ENCODE results near the gene RELN. TPM values are rescaled to one million over a fixed set of nuclear protein-coding genes. Genes with fewer than 3 reads are reported as not detected.

RELN gene
- total RNA-seq, 2 donors from 2014 or later, result 3.9 to 8.5 TPM

DNA sequence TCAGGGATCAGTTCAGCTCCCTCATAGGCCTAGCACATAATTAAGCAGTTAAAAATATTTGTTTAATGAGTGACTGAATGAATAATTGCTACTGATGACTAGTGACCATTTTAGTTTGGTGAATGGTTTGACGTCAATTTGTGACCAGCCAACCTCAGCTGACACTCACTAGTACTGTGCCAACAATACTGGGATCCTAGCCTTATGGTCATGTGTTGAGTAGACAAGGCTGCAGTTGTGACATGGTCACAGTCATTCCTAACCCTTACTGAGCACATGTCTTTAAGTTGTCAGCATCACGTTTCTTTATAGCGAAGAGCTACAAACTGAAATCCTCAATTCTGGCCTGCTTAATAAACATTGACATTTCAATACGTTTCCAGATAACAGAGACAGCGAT is 456.5 kb downstream of the RELN start:
- H3K4me3 Mint-ChIP-seq, result no peak overlapping the region
- H3K4me3 ChIP-seq (ENCODE audit: low read length), result no peak overlapping the region

DNA sequence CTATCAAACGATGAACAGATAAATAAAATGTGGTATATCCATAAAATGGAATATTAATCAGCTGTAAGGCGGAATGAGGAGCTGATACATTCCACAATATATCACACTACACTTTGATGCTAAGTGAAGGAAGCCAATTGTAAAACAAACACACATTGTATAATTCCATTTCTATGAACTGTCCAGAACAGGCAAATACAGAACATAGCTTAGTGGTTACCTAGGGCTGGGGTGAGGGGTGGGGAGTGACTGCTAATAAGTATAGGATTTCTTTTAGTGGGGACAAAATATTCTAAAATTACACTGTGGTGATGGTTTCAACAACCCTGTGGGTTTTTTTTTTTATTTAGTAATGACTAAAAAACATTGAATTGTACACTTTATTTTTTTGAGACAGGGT is 461.3 kb downstream of the RELN start:
- TF ChIP-seq, protein P1, sequence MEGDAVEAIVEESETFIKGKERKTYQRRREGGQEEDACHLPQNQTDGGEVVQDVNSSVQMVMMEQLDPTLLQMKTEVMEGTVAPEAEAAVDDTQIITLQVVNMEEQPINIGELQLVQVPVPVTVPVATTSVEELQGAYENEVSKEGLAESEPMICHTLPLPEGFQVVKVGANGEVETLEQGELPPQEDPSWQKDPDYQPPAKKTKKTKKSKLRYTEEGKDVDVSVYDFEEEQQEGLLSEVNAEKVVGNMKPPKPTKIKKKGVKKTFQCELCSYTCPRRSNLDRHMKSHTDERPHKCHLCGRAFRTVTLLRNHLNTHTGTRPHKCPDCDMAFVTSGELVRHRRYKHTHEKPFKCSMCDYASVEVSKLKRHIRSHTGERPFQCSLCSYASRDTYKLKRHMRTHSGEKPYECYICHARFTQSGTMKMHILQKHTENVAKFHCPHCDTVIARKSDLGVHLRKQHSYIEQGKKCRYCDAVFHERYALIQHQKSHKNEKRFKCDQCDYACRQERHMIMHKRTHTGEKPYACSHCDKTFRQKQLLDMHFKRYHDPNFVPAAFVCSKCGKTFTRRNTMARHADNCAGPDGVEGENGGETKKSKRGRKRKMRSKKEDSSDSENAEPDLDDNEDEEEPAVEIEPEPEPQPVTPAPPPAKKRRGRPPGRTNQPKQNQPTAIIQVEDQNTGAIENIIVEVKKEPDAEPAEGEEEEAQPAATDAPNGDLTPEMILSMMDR (conservative IDR thresholded peaks at IDR 0.05), result no peak
- Histone ChIP-seq H3K9me3 (ENCODE audit: control insufficient read depth, low read length) (no peaks in the 10 kb centered on the region), H3K4me3 (ENCODE audit: low read length) (no peak overlapping the region), H3K36me3 (ENCODE audit: control insufficient read depth, insufficient read depth, low read length) (no peaks in the 10 kb centered on the region), H3K27me3 (ENCODE audit: control insufficient read depth, insufficient read depth, low read length, poor library complexity, severe bottlenecking) (peaks cover 5% of the 10 kb centered on the region), H3K4me1 (ENCODE audit: control insufficient read depth, insufficient read depth, low read length) (no peaks in the 10 kb centered on the region), H3K9ac (ENCODE audit: extremely low read depth, low read length, poor library complexity, severe bottlenecking) (no peak overlapping the region), H3K27ac (ENCODE audit: low read depth, low read length) (no peak overlapping the region)
- peaks cover 3% of the 10 kb centered on the region for H3K27me3 Mint-ChIP-seq (ENCODE audit: insufficient read depth)
- no peak overlapping the region for H3K27ac Mint-ChIP-seq
- H3K36me3 Mint-ChIP-seq (ENCODE audit: low read depth), result no peaks in the 10 kb centered on the region
- DNase-seq, result no peak
- peaks cover 1% of the 10 kb centered on the region for H3K9me3 Mint-ChIP-seq
- H3K4me3 Mint-ChIP-seq, result no peak overlapping the region
- 85% methylated on average over 2 of the region's 2 CpGs; no CpG with 5 or more reads in 1 of the 2 experiments for WGBS, 2 experiments (ENCODE audit: insufficient coverage in 1 of 2, insufficient read length in 1 of 2)
- H3K4me1 Mint-ChIP-seq, result peaks cover 5% of the 10 kb centered on the region

More for the DNA sequence above, 456.5 kb downstream of the RELN start:
- Mint-ChIP-seq H3K27ac (no peak overlapping the region), H3K27me3 (ENCODE audit: insufficient read depth) (peaks cover 7% of the 10 kb centered on the region), H3K9me3 (peaks cover 1% of the 10 kb centered on the region), H3K36me3 (ENCODE audit: low read depth) (no peaks in the 10 kb centered on the region), H3K4me1 (peaks cover 5% of the 10 kb centered on the region)
- Histone ChIP-seq H3K36me3 (ENCODE audit: control insufficient read depth, insufficient read depth, low read length) (no peaks in the 10 kb centered on the region), H3K27me3 (ENCODE audit: control insufficient read depth, insufficient read depth, low read length, poor library complexity, severe bottlenecking) (peaks cover 12% of the 10 kb centered on the region), H3K9me3 (ENCODE audit: control insufficient read depth, low read length) (no peaks in the 10 kb centered on the region), H3K9ac (ENCODE audit: extremely low read depth, low read length, poor library complexity, severe bottlenecking) (no peak overlapping the region), H3K27ac (ENCODE audit: low read depth, low read length) (no peak overlapping the region), H3K4me1 (ENCODE audit: control insufficient read depth, insufficient read depth, low read length) (no peaks in the 10 kb centered on the region)
- 94% methylated on average over 3 to 5 of the region's 5 CpGs for WGBS, 2 experiments (ENCODE audit: insufficient coverage in 1 of 2, insufficient read length in 1 of 2)
- TF ChIP-seq, protein P1 (conservative IDR thresholded peaks at IDR 0.05), result no peak
- no peak for DNase-seq

DNA sequence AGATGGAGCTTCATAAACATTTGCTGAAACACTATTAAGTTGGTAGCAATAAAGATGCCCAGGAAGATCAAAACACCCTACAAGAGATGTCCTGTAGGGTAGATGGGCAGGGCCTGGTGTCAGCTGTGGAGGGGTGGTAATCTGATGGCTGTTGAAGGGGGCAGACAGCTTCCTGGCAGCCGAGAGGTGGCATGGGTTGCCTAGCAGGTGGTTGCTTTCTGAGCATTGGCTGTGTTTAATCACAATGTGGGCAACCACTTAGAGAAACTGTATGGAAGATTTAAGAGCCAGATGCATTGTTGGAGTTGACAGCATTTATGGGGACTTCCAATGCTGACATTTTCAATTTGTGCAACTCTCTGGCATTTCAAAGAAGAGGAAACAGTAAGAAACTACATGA is 463.5 kb downstream of the RELN start:
- peaks cover 1% of the 10 kb centered on the region for H3K9me3 Mint-ChIP-seq
- H3K27ac Mint-ChIP-seq, result no peak overlapping the region
- Histone ChIP-seq H3K9ac (ENCODE audit: extremely low read depth, low read length, poor library complexity, severe bottlenecking) (no peak overlapping the region), H3K4me3 (ENCODE audit: low read length) (no peak overlapping the region), H3K4me1 (ENCODE audit: control insufficient read depth, insufficient read depth, low read length) (no peaks in the 10 kb centered on the region), H3K27me3 (ENCODE audit: control insufficient read depth, insufficient read depth, low read length, poor library complexity, severe bottlenecking) (peaks cover 5% of the 10 kb centered on the region), H3K36me3 (ENCODE audit: control insufficient read depth, insufficient read depth, low read length) (no peaks in the 10 kb centered on the region), H3K27ac (ENCODE audit: low read depth, low read length) (no peak overlapping the region), H3K9me3 (ENCODE audit: control insufficient read depth, low read length) (no peaks in the 10 kb centered on the region)
- no peaks in the 10 kb centered on the region for H3K36me3 Mint-ChIP-seq (ENCODE audit: low read depth)
- WGBS, 2 experiments (ENCODE audit: insufficient coverage in 1 of 2, insufficient read length in 1 of 2), result 77 to 80% methylated on average over 1 of the region's 1 CpG
- DNase-seq, result no peak
- H3K27me3 Mint-ChIP-seq (ENCODE audit: insufficient read depth), result no peaks in the 10 kb centered on the region
- no peak overlapping the region for H3K4me3 Mint-ChIP-seq
- peaks cover 13% of the 10 kb centered on the region for H3K4me1 Mint-ChIP-seq
- TF ChIP-seq, protein P1 (conservative IDR thresholded peaks at IDR 0.05), result no peak

Data from endodermal cell (in vitro differentiated cells).